IPS DF 6.9 (cell line): ENCODE data around the gene EXOC3L4.
"Not testable (repeated sequence)": the region's sequence is repeated elsewhere in the genome, so short reads cannot be mapped to it uniquely, and the experiment has no call there.

Source experiments
- DNase-seq: peaks from one replicate; pipeline ENCODE4 v3.0.0-alpha.2; 2013; ENCODE audit warnings: low read depth, low spot score
- H3K27ac ChIP-seq: one replicate; pipeline ENCODE4 v1.5.1; 2013; ENCODE audit warnings: low read length, control low read depth
- H3K27me3 ChIP-seq: 2 replicates; pipeline ENCODE4 v1.6.1; 2013; ENCODE audit warnings: mild to moderate bottlenecking, low read length; ENCODE audit not compliant: control insufficient read depth, insufficient read depth
- H3K36me3 ChIP-seq: 2 replicates; pipeline ENCODE4 v1.6.1; 2013; ENCODE audit warnings: low read length; ENCODE audit not compliant: control insufficient read depth, insufficient read depth
- H3K4me1 ChIP-seq: 2 replicates; pipeline ENCODE4 v1.6.1; 2013; ENCODE audit warnings: low read length; ENCODE audit not compliant: control insufficient read depth, insufficient read depth
- H3K4me3 ChIP-seq: 2 replicates; pipeline ENCODE4 v1.5.1; 2013; ENCODE audit warnings: mild to moderate bottlenecking, low read length
- H3K9me3 ChIP-seq: 2 replicates; pipeline ENCODE4 v1.6.1; 2013; ENCODE audit warnings: low read length, inconsistent platforms; ENCODE audit not compliant: control insufficient read depth, insufficient read depth
- WGBS: extraction: QIAGEN DNeasy Blood & Tissue Kit; methylation state at CpG from one replicate; pipeline ENCODE4 v1.1.7; 2013; ENCODE audit warnings: mixed read lengths, missing lambda C conversion rate; ENCODE audit not compliant: insufficient read length, insufficient coverage; 5-methylcytosine and 5-hydroxymethylcytosine counted together

Gene EXOC3L4

GRCh38 chr14:103143506-103143905 lies 49.0 kb downstream of the EXOC3L4 start:
- Histone ChIP-seq H3K27ac (no peak overlapping the region), H3K27me3 (no peaks in the 10 kb centered on the region), H3K9me3 (no peaks in the 10 kb centered on the region), H3K4me3 (no peak overlapping the region), H3K36me3 (no peaks in the 10 kb centered on the region), H3K4me1 (peaks cover 4% of the 10 kb centered on the region; the same call in 1 of the 2 replicates)
- DNase-seq = no peak
- no CpG with 5 or more reads among the region's 6 CpGs for WGBS

GRCh38 chr14:103144085-103144484 lies 49.6 kb downstream of the EXOC3L4 start:
- WGBS = no CpG with 5 or more reads among the region's 4 CpGs
- H3K27me3 ChIP-seq = no peaks in the 10 kb centered on the region
- DNase-seq = no peak
- H3K4me1 ChIP-seq = peaks cover 4% of the 10 kb centered on the region; the same call in 1 of the 2 replicates
- no peak overlapping the region for H3K27ac ChIP-seq
- no peaks in the 10 kb centered on the region for H3K36me3 ChIP-seq
- H3K9me3 ChIP-seq = no peaks in the 10 kb centered on the region
- H3K4me3 ChIP-seq = no peak overlapping the region

GRCh38 chr14:103146141-103146709 lies 51.7 kb downstream of the EXOC3L4 start:
- Histone ChIP-seq H3K27me3 (no peaks in the 10 kb centered on the region), H3K4me1 (no peaks in the 10 kb centered on the region), H3K9me3 (no peaks in the 10 kb centered on the region), H3K36me3 (no peaks in the 10 kb centered on the region), H3K27ac (no peak overlapping the region), H3K4me3 (no peak overlapping the region)
- no CpG with 5 or more reads among the region's 19 CpGs for WGBS
- no peak for DNase-seq

GRCh38 chr14:103149351-103150237 lies 55.1 kb downstream of the EXOC3L4 start:
- Histone ChIP-seq H3K4me1 (no peaks in the 10 kb centered on the region), H3K4me3 (no peak overlapping the region), H3K9me3 (no peaks in the 10 kb centered on the region), H3K27ac (no peak overlapping the region), H3K27me3 (no peaks in the 10 kb centered on the region), H3K36me3 (no peaks in the 10 kb centered on the region)
- no peak for DNase-seq
- WGBS = no CpG with 5 or more reads among the region's 10 CpGs

GRCh38 chr14:103151270-103151945 lies 56.9 kb downstream of the EXOC3L4 start:
- Histone ChIP-seq H3K27me3 (no peaks in the 10 kb centered on the region), H3K4me1 (no peaks in the 10 kb centered on the region), H3K4me3 (no peak overlapping the region), H3K36me3 (no peaks in the 10 kb centered on the region), H3K27ac (no peak overlapping the region), H3K9me3 (no peaks in the 10 kb centered on the region)
- no peak for DNase-seq
- WGBS = no CpG with 5 or more reads among the region's 15 CpGs

- H3K4me3 ChIP-seq = no peak overlapping the region
- no peaks in the 10 kb centered on the region for H3K9me3 ChIP-seq
- no peak for DNase-seq
- H3K27me3 ChIP-seq = no peaks in the 10 kb centered on the region
- H3K4me1 ChIP-seq = no peaks in the 10 kb centered on the region; the same call in 1 of the 2 replicates
- no CpG with 5 or more reads among the region's 6 CpGs for WGBS
- H3K27ac ChIP-seq = no peak overlapping the region
- H3K36me3 ChIP-seq = no peaks in the 10 kb centered on the region
These were observed 60.5 kb downstream of the EXOC3L4 start for GRCh38 chr14:103155010-103155409.

- H3K4me3 ChIP-seq, H3K27ac ChIP-seq, H3K27me3 ChIP-seq, H3K36me3 ChIP-seq, H3K9me3 ChIP-seq, H3K4me1 ChIP-seq, DNase-seq: not testable (repeated sequence)
- WGBS = no CpG with 5 or more reads among the region's 12 CpGs
These were observed 60.9 kb downstream of the EXOC3L4 start for GRCh38 chr14:103155416-103155815.

- H3K27ac ChIP-seq = no peak overlapping the region
These were observed 61.4 kb downstream of the EXOC3L4 start for GRCh38 chr14:103155826-103156394.

GRCh38 chr14:103156651-103157378 lies 62.3 kb downstream of the EXOC3L4 start:
- H3K27ac ChIP-seq = no peak overlapping the region
- no peaks in the 10 kb centered on the region for H3K36me3 ChIP-seq
- H3K27me3 ChIP-seq = no peaks in the 10 kb centered on the region
- H3K4me1 ChIP-seq = no peaks in the 10 kb centered on the region; the same call in 1 of the 2 replicates
- no CpG with 5 or more reads among the region's 21 CpGs for WGBS
- H3K4me3 ChIP-seq = no peak overlapping the region
- no peak for DNase-seq
- 0 out of 2 replicates have a peak, but pooled peaks cover under 1% of the 10 kb centered on the region for H3K9me3 ChIP-seq

More at GRCh38 chr14:103155826-103156394, 61.4 kb downstream of the EXOC3L4 start:
- H3K4me1 ChIP-seq = no peaks in the 10 kb centered on the region; the same call in 1 of the 2 replicates
- H3K4me3 ChIP-seq = no peak overlapping the region
- H3K9me3 ChIP-seq = no peaks in the 10 kb centered on the region
- H3K36me3 ChIP-seq = no peaks in the 10 kb centered on the region
- H3K27me3 ChIP-seq = no peaks in the 10 kb centered on the region
- no peak for DNase-seq
- WGBS = no CpG with 5 or more reads among the region's 9 CpGs
